Cardiac muscle cell (in vitro differentiated cells and primary cell): ENCODE data around the gene ARHGEF28. TPM values are rescaled to one million over a fixed set of nuclear protein-coding genes. Genes with fewer than 3 reads are reported as not detected.

Source experiments
- DNase-seq, 2 donors: peaks; one replicate each; pipeline versions ENCODE4 v3.0.0 to v3.0.0-alpha.2; 2010 to 2017; ENCODE audit warnings: low read depth in 1 of 2, low spot score in 1 of 2
- H3K27ac ChIP-seq: fragments of 200-600 bp; sonication (generic); 2 replicates; pipeline ENCODE4 v1.5.1; 2016
- H3K27me3 ChIP-seq: fragments of 200-600 bp; sonication (generic); 2 replicates; pipeline ENCODE4 v1.6.0; 2016; ENCODE audit warnings: control low read depth
- H3K36me3 ChIP-seq: fragments of 200-600 bp; sonication (generic); 2 replicates; pipeline ENCODE4 v1.5.1; 2016; ENCODE audit warnings: control low read depth
- H3K4me1 ChIP-seq: fragments of 200-600 bp; sonication (generic); 2 replicates; pipeline ENCODE4 v1.8.1; 2017; ENCODE audit warnings: low read depth, mild to moderate bottlenecking, mixed run types
- H3K4me3 ChIP-seq: fragments of 200-600 bp; sonication (generic); 2 replicates; pipeline ENCODE4 v1.5.1; 2016; ENCODE audit warnings: mild to moderate bottlenecking
- H3K9me3 ChIP-seq: fragments of 200-600 bp; sonication (generic); 2 replicates; pipeline ENCODE4 v1.5.1; 2017; ENCODE audit warnings: low read depth, mild to moderate bottlenecking, control low read depth
- polyA plus RNA-seq: library from polyadenylated mRNA; unstranded; fragments of >200 nt; fragmentation: Nextera tagmentation; extraction: Ambion mirVana; gene quantifications from 2 replicates; pipeline ENCODE4 v1.2.1, GENCODE V29; 2016
- total RNA-seq: library from RNA; depleted of rRNA; stranded (reverse); fragments of >200 nt; gene quantifications from 2 replicates; pipeline ENCODE4 v1.2.3, GENCODE V29; 2016
- TF ChIP-seq, protein P1 (sequence below): IDR thresholded peaks from 2 replicates; pipeline ENCODE4 v1.5.1; 2012; ENCODE audit warnings: low read depth, mild to moderate bottlenecking, low read length

The ARHGEF28 gene
- total and polyA plus RNA-seq, 2 experiments from 2014 or later: 0.30 TPM; not detected in 1

DNA sequence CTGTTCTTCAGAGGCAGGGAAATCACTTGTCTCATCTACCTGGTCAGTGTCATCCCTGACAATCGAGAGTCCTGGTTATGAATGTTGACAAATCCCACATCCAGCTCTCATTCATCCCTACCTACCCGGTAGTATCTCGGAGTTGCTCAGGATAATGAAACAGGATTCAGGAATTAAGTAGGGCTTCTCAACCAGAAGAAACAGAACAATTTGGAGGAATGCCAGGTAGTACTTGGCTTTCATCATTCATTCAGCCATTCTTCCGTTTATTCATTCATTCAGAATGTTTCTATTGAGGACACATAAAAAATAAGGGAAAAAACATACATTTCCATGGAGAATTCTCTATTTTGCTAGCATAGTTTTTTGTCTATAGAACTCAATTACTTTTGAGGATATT is 195.0 kb downstream of the ARHGEF28 start:
- Histone ChIP-seq H3K9me3 (no peaks in the 10 kb centered on the region), H3K27ac (no peak overlapping the region), H3K4me1 (no peaks in the 10 kb centered on the region), H3K27me3 (no peaks in the 10 kb centered on the region), H3K4me3 (no peak overlapping the region), H3K36me3 (no peaks in the 10 kb centered on the region)
- TF ChIP-seq, protein P1, sequence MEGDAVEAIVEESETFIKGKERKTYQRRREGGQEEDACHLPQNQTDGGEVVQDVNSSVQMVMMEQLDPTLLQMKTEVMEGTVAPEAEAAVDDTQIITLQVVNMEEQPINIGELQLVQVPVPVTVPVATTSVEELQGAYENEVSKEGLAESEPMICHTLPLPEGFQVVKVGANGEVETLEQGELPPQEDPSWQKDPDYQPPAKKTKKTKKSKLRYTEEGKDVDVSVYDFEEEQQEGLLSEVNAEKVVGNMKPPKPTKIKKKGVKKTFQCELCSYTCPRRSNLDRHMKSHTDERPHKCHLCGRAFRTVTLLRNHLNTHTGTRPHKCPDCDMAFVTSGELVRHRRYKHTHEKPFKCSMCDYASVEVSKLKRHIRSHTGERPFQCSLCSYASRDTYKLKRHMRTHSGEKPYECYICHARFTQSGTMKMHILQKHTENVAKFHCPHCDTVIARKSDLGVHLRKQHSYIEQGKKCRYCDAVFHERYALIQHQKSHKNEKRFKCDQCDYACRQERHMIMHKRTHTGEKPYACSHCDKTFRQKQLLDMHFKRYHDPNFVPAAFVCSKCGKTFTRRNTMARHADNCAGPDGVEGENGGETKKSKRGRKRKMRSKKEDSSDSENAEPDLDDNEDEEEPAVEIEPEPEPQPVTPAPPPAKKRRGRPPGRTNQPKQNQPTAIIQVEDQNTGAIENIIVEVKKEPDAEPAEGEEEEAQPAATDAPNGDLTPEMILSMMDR: no peak
- DNase-seq: peak in 1 of 2 donors; percentile 15

DNA sequence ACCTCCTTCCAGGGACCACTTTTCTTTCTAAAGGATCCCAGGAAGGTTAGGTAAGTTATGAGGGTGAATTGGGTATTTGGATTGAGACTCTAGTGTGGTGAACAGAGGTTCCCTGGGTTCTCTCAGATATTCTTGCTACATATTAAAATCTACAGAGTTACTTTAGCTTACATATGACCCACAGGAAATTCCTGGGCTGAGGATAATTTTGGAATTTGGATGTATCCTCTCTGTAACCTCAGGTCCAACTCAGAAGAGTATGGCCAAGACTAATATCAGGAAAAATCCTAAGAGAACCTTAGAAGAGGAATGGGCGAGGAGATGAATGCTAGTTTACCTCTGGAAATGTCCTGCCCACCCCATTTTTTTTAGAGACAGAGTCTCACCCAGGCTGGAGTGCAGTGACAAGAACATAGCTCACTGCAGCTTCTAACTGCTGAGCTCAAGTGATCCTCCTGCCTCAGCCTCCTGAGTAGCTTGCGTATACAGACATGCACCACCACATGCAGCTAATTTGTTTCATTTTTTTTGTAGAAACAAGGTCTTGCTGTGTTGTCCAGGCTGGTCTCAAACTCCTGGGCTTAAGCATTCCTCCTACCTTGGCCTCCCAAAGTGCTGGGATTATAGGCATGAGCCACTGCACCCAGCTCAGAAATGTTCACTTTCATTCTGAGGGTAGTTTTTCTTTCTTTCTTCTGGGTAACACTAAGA is 196.4 kb downstream of the ARHGEF28 start:
- H3K27ac ChIP-seq: no peak overlapping the region
- no peaks in the 10 kb centered on the region for H3K9me3 ChIP-seq
- H3K27me3 ChIP-seq: no peaks in the 10 kb centered on the region
- no peaks in the 10 kb centered on the region for H3K4me1 ChIP-seq
- no peaks in the 10 kb centered on the region for H3K36me3 ChIP-seq
- DNase-seq: peak in 1 of 2 donors; percentile 37
- H3K4me3 ChIP-seq: no peak overlapping the region
- TF ChIP-seq, protein P1: no peak

DNA sequence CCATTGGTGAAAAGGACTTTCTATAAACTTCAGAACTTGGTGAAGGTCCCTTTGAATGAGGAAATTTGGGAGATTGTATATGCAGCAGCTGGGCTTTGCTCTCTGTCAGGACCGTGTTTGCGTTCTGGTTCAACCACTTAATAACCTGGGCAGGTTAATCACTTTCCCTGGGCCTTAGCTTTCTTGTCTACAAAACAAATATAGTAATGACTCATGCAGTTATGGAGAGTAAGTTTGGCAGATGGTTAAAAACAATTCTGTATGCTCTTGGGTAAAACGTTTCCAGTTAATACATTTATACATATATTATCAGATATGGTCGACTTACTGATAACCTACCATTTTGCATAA is 197.0 kb downstream of the ARHGEF28 start:
- H3K4me1 ChIP-seq: no peaks in the 10 kb centered on the region
- no peaks in the 10 kb centered on the region for H3K36me3 ChIP-seq
- H3K27ac ChIP-seq: no peak overlapping the region
- no peaks in the 10 kb centered on the region for H3K9me3 ChIP-seq
- TF ChIP-seq, protein P1: no peak
- DNase-seq: peak in 1 of 2 donors; percentile 17
- no peak overlapping the region for H3K4me3 ChIP-seq
- no peaks in the 10 kb centered on the region for H3K27me3 ChIP-seq

DNA sequence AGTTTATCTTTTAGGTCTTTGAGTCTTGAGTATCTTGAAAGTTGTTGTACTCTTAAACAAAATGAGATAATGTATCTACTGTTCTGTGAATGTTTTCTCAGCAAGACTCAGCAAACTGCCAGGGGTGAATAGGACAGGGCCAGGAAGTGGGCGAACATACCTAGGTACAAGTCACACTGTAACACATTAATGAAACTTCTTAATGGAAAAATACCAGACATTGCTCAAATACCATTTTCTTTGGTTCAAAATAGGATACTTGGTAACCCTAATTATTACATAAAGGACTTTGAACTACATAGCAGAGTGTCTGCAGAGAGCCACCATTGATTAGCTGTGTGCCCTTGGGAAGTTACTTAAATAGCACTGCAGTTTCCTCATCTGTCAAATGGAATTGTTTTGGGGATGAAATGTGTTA is 197.5 kb downstream of the ARHGEF28 start:
- TF ChIP-seq, protein P1: no peak
- Histone ChIP-seq H3K27ac (no peak overlapping the region), H3K4me3 (no peak overlapping the region), H3K36me3 (no peaks in the 10 kb centered on the region), H3K27me3 (no peaks in the 10 kb centered on the region), H3K4me1 (no peaks in the 10 kb centered on the region), H3K9me3 (no peaks in the 10 kb centered on the region)
- DNase-seq: peak in 1 of 2 donors; percentile 39

DNA sequence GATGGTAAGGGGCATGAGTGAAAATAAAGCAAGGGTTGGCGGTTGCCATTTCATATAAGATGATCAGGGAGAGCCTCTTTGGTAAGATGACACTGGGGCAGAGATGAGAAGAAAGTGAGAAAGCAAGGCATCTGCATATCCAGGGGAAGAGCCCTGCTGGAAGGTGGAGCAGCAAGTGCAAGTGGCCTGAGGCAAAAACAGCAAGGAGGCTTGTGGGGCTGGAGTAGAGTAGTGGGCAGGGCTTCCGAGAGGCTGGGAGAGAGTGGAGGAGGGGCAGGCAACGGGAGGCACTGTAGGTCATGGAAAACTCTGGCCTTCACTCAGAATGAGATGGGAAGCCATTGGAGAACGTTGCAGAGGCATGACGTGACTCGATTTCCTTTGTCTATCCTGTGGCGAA is 199.2 kb downstream of the ARHGEF28 start:
- TF ChIP-seq, protein P1: no peak
- no peak for DNase-seq

More for the DNA sequence above, 199.2 kb downstream of the ARHGEF28 start:
- no peaks in the 10 kb centered on the region for H3K27me3 ChIP-seq
- H3K4me3 ChIP-seq: no peak overlapping the region
- H3K4me1 ChIP-seq: no peaks in the 10 kb centered on the region
- H3K27ac ChIP-seq: no peak overlapping the region
- H3K36me3 ChIP-seq: no peaks in the 10 kb centered on the region
- no peaks in the 10 kb centered on the region for H3K9me3 ChIP-seq
